ENCODE measurements around the gene SRGAP3. TPM values are rescaled to one million over a fixed set of nuclear protein-coding genes. Genes with fewer than 3 reads are reported as not detected.

Gene SRGAP3
- total and polyA plus RNA-seq, 8 donors = 5.1 to 28.9 (median 22.4) TPM

DNA sequence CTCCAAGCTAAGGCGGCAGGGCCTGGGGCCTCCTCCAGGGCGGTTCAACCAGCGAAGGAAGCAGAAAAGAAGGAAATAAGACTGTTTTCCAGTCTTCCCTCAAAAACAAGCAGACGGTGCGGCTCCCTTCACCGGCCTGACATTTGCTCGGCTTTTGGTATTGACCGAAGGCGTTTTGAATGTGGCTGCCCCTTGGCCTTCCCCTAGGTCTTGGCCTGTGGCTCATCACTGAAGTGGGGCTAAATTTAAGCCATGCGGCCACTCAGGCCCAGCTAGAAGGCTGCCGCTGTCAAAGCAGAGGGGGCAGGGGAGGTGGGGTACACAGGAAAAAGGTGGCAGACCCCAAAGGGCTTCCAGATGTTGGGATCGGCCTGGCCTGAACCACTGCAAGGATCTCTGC lies 86.2 kb downstream of the SRGAP3 start:
- DNase-seq (no peak), ATAC-seq (no peak)
- Histone ChIP-seq H3K9me3 (no peaks in the 10 kb centered on the region), H3K4me1 (no peaks in the 10 kb centered on the region), H3K27ac (no peak overlapping the region), H3K36me3 (no peaks in the 10 kb centered on the region), H3K4me3 (no peak overlapping the region), H3K27me3 (no peaks in the 10 kb centered on the region)
- TF ChIP-seq, protein P1, sequence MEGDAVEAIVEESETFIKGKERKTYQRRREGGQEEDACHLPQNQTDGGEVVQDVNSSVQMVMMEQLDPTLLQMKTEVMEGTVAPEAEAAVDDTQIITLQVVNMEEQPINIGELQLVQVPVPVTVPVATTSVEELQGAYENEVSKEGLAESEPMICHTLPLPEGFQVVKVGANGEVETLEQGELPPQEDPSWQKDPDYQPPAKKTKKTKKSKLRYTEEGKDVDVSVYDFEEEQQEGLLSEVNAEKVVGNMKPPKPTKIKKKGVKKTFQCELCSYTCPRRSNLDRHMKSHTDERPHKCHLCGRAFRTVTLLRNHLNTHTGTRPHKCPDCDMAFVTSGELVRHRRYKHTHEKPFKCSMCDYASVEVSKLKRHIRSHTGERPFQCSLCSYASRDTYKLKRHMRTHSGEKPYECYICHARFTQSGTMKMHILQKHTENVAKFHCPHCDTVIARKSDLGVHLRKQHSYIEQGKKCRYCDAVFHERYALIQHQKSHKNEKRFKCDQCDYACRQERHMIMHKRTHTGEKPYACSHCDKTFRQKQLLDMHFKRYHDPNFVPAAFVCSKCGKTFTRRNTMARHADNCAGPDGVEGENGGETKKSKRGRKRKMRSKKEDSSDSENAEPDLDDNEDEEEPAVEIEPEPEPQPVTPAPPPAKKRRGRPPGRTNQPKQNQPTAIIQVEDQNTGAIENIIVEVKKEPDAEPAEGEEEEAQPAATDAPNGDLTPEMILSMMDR (IDR thresholded peaks at IDR 0.05) = no peak
- intact Hi-C loops (cut with DNase I) = no loop called here

DNA sequence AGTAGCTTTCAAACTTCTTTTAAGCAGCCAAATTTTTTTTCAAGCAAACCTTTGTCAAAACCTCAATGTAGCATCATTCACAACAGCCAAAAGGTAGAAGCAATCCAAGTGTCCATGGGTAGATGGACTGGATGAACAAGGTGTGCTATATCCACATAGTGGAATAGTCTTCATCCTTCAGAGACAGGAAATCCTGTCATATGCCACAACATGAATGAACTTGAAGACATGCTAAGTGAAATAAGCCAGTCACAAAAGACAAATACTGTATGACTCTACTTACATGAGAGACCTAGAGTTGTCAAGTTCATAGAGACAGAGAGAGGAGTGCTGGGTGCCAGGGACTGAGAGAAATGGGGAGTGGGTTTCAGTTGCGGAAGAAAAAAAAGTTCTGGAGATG lies 87.6 kb downstream of the SRGAP3 start:
- Histone ChIP-seq H3K9me3 (no peaks in the 10 kb centered on the region), H3K36me3 (no peaks in the 10 kb centered on the region), H3K27me3 (no peaks in the 10 kb centered on the region), H3K27ac (no peak overlapping the region), H3K4me3 (no peak overlapping the region), H3K4me1 (no peaks in the 10 kb centered on the region)
- ATAC-seq = no peak
- intact Hi-C loops (cut with DNase I) = no loop called here
- TF ChIP-seq, protein P1 (IDR thresholded peaks at IDR 0.05) = no peak
- DNase-seq = no peak

DNA sequence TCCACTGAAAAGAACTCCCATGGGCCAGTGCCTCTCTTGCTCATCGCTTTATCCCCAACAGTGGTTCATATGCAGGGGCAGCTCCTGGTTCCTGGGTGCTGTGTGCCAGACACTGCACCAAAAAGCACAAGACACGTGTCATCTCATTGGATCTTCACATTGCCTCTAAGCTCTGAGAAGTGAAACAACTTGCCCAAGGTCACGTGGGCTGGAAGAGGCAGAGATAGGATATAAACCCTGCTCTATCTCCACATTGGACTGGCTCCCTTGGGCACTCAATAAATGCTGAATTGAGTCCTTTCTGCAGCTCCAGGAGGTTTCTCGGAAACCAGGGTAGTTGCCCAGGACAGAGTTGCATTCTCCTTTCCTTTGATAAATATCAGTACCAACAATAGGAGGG lies 88.1 kb downstream of the SRGAP3 start:
- ATAC-seq = no peak
- Histone ChIP-seq H3K27ac (no peak overlapping the region), H3K27me3 (no peaks in the 10 kb centered on the region), H3K9me3 (no peaks in the 10 kb centered on the region), H3K4me3 (no peak overlapping the region), H3K36me3 (no peaks in the 10 kb centered on the region), H3K4me1 (no peaks in the 10 kb centered on the region)
- DNase-seq = no peak
- TF ChIP-seq, protein P1 (IDR thresholded peaks at IDR 0.05) = no peak
- intact Hi-C loops (cut with DNase I) = no loop called here

DNA sequence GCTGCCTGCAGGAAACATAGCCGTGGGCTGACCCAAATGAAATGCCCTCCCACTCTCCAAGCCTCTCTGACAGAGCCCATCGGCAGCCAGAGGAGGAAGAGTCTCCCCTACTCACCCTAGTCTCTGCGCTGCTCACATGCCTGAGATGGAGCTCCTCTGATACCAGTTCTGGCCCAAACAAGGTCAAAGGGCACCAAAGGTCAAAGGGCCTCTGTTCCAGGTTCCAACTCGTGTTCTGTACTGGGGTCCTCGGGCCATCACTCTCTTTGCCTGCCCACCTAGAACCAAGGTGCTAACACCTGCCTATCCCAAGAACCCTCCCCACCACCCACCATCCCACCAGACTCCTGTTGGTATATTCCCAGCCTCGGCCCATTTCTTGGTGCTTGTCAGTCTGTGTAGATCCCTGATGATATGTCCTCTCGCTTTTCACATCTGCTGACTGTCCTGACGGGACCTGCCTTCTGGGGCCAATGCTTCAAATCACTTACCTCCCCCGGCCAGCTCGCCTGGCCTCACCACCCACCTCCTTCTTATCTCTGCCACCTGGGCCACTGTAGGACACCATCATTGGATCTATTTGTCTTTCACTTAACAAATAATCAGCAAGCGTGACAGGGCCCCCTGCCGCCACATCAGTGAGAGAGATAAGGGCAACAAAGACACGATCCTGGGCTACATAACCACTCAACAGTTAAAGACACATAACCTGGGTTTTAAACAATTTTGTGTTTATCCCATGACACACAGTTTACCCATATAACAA lies 90.4 kb downstream of the SRGAP3 start:
- ATAC-seq (no peak), DNase-seq (no peak)
- Histone ChIP-seq H3K4me3 (no peak overlapping the region), H3K4me1 (no peaks in the 10 kb centered on the region), H3K9me3 (no peaks in the 10 kb centered on the region), H3K27ac (no peak overlapping the region), H3K36me3 (no peaks in the 10 kb centered on the region), H3K27me3 (no peaks in the 10 kb centered on the region)
- intact Hi-C loops (cut with DNase I) = no loop called here
- TF ChIP-seq, protein P1 (IDR thresholded peaks at IDR 0.05) = no peak

DNA sequence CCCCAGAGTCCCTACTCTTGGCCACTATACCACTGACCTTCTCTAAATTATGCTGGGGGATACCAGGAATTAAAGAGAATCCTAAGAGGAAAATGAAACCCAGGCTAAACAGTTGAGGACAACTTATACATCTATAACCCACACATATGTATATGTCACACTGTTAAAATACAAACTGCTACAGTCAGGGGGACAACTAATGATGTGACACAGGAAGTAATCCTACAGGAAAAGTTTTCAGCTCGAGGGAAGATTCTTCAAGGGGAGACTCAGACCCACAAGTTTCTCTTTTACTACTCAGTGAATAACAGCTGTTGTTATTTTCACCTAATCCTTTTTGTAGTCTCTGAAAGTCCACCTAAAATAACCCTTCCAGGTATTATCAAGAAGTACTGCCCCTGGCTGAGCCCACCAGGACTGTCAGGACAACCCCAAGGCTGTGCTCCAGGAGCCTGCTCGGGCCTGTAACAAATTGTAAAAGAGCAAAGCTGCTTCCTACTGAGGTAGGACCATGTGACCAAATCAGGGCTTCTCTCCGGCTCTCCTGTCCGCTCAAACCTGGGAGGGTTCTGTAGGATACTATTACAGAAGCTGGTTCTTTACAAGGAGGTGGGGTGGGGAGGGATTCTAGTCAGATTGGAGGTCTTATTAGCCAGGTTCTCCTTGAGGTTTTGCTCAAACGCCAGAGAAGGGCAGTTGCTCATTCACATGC lies 91.6 kb downstream of the SRGAP3 start:
- ATAC-seq (no peak), DNase-seq (no peak)
- TF ChIP-seq, protein P1 (IDR thresholded peaks at IDR 0.05) = no peak
- Histone ChIP-seq H3K27ac (no peak overlapping the region), H3K9me3 (no peaks in the 10 kb centered on the region), H3K36me3 (no peaks in the 10 kb centered on the region), H3K4me1 (no peaks in the 10 kb centered on the region), H3K4me3 (no peak overlapping the region), H3K27me3 (no peaks in the 10 kb centered on the region)
- intact Hi-C loops (cut with DNase I) = no loop called here
